NB4 (cell line): ENCODE results near the gene ZNF32.

Experiments used
- MYC ChIP-seq: IDR thresholded peaks from 2 replicates; pipeline ENCODE4 v1.6.1; 2011; ENCODE audit warnings: low read depth, low read length
- POLR2A ChIP-seq: IDR thresholded peaks from 2 replicates; pipeline ENCODE4 v1.6.1; 2011; ENCODE audit warnings: mild to moderate bottlenecking; ENCODE audit not compliant: insufficient read length; ENCODE audit errors: extremely low read depth
- TF ChIP-seq, protein P1 (sequence below): IDR thresholded peaks from one replicate; pipeline ENCODE4 v1.5.1; 2012; ENCODE audit warnings: low read depth, low read length
- TF ChIP-seq, protein P2 (sequence below): IDR thresholded peaks from 2 replicates; pipeline ENCODE4 v1.6.1; 2011; ENCODE audit warnings: low read depth, low read length

DNA sequence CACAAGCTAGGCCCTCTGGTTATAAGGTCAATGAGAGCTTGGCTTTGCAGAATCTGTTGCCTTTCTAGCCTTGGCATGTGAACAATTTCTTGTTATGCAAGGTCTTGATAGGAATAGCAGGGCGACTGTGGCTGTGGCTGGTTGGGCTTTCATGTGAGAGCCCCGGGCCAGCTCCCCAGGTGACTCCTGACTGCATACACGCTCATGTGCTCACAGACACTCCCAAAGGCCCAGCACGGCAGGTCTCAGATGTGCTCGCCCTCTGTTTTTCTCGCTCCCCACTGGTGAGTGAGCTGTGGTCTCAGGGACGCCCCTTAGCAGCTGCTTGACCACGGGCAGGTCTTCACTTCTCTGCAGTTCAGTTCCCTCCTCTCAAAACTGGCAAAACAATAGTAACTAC lies 37.1 kb upstream of the ZNF32 start:
- no peak for TF ChIP-seq POLR2A
- TF ChIP-seq, protein P1, sequence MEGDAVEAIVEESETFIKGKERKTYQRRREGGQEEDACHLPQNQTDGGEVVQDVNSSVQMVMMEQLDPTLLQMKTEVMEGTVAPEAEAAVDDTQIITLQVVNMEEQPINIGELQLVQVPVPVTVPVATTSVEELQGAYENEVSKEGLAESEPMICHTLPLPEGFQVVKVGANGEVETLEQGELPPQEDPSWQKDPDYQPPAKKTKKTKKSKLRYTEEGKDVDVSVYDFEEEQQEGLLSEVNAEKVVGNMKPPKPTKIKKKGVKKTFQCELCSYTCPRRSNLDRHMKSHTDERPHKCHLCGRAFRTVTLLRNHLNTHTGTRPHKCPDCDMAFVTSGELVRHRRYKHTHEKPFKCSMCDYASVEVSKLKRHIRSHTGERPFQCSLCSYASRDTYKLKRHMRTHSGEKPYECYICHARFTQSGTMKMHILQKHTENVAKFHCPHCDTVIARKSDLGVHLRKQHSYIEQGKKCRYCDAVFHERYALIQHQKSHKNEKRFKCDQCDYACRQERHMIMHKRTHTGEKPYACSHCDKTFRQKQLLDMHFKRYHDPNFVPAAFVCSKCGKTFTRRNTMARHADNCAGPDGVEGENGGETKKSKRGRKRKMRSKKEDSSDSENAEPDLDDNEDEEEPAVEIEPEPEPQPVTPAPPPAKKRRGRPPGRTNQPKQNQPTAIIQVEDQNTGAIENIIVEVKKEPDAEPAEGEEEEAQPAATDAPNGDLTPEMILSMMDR, result no peak
- TF ChIP-seq, protein P2, sequence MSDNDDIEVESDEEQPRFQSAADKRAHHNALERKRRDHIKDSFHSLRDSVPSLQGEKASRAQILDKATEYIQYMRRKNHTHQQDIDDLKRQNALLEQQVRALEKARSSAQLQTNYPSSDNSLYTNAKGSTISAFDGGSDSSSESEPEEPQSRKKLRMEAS, result no peak
- TF ChIP-seq MYC, result no peak
